Islet precursor cell (in vitro differentiated cells): Measurements from ENCODE around the gene H2BK1.

ENCODE experiments used
- DNase-seq: peaks from one replicate; pipeline ENCODE4 v3.0.0-alpha.2; 2018

The H2BK1 gene

GRCh38 chr7:151244841-151245346 is 34.6 kb upstream of the H2BK1 start:
- DNase-seq: no peak

GRCh38 chr7:151244196-151244840 is 34.0 kb upstream of the H2BK1 start:
- DNase-seq: no peak

GRCh38 chr7:151243408-151244195 is 33.3 kb upstream of the H2BK1 start:
- no peak for DNase-seq

- no peak for DNase-seq
Measured at GRCh38 chr7:151243045-151243349, 32.7 kb upstream of the H2BK1 start.

GRCh38 chr7:151242159-151243044 is 32.1 kb upstream of the H2BK1 start:
- DNase-seq: no peak

- DNase-seq: no peak
Measured at GRCh38 chr7:151241755-151242096, 31.4 kb upstream of the H2BK1 start.

GRCh38 chr7:151240942-151241754 is 30.9 kb upstream of the H2BK1 start:
- DNase-seq: no peak

GRCh38 chr7:151240536-151240935 is 30.2 kb upstream of the H2BK1 start:
- no peak for DNase-seq

- DNase-seq: no peak
Measured at GRCh38 chr7:151239837-151240459, 29.7 kb upstream of the H2BK1 start.

- DNase-seq: no peak
Measured at GRCh38 chr7:151238924-151239836, 28.9 kb upstream of the H2BK1 start.

GRCh38 chr7:151238190-151238810 is 28.0 kb upstream of the H2BK1 start:
- DNase-seq: no peak

GRCh38 chr7:151237244-151238189 is 27.2 kb upstream of the H2BK1 start:
- DNase-seq: no peak

- no peak for DNase-seq
Measured at GRCh38 chr7:151236406-151236805, 26.1 kb upstream of the H2BK1 start.

- no peak for DNase-seq
Measured at GRCh38 chr7:151235091-151235787, 25.0 kb upstream of the H2BK1 start.

- no peak for DNase-seq
Measured at GRCh38 chr7:151233804-151234203, 23.5 kb upstream of the H2BK1 start.

GRCh38 chr7:151232917-151233701 is 22.8 kb upstream of the H2BK1 start:
- DNase-seq: peak; percentile 77

- DNase-seq: peak; percentile 93
Measured at GRCh38 chr7:151232091-151232916, 22.0 kb upstream of the H2BK1 start, which contains the start of gene CHPF2. CHPF2 (plus strand) TSS chr7:151232483; CDS start chr7:151234012, 1,529 bp downstream.
